ENCODE data around the gene TOMM70. TPM values are rescaled to one million over a fixed set of nuclear protein-coding genes. Genes with fewer than 3 reads are reported as not detected.
A peak's percentile ranks its signal among the peaks of the same experiment; 100 is the strongest.
"Not testable (repeated sequence)": the region's sequence is repeated elsewhere in the genome, so short reads cannot be mapped to it uniquely, and the experiment has no call there.

TOMM70 gene
- total RNA-seq, 1 experiment from 2014 or later: 82.8 TPM

GRCh38 chr3:100336229-100336628 is 64.7 kb downstream of the TOMM70 start:
- DNase-seq (ENCODE audit: low read depth, low spot score): not testable (repeated sequence)

GRCh38 chr3:100335434-100335833 is 65.5 kb downstream of the TOMM70 start:
- in situ Hi-C loops (cut with HindIII; ENCODE audit: low pct_unique_long_range_greater_than_20kb, low sequenced_read_pairs): no loop called here
- DNase-seq (ENCODE audit: low read depth, low spot score): peak; percentile 17

More at GRCh38 chr3:100336229-100336628, 64.7 kb downstream of the TOMM70 start:
- in situ Hi-C loops (cut with HindIII; ENCODE audit: low pct_unique_long_range_greater_than_20kb, low sequenced_read_pairs): not testable (repeated sequence)

- peak; percentile 82 for DNase-seq (ENCODE audit: low read depth, low spot score)
- in situ Hi-C loops (cut with HindIII; ENCODE audit: low pct_unique_long_range_greater_than_20kb, low sequenced_read_pairs): no loop called here
Observed at GRCh38 chr3:100334488-100335351, 66.2 kb downstream of the TOMM70 start, which contains the start of gene NIT2. Gene NIT2 (plus strand): TSS chr3:100334757. CDS start chr3:100334792, 35 bp downstream.

GRCh38 chr3:100333970-100334487 is 66.9 kb downstream of the TOMM70 start:
- in situ Hi-C loops (cut with HindIII; ENCODE audit: low pct_unique_long_range_greater_than_20kb, low sequenced_read_pairs): no loop called here
- no peak for DNase-seq (ENCODE audit: low read depth, low spot score)

GRCh38 chr3:100333051-100333450 is 67.8 kb downstream of the TOMM70 start:
- in situ Hi-C loops (cut with HindIII; ENCODE audit: low pct_unique_long_range_greater_than_20kb, low sequenced_read_pairs): no loop called here
- no peak for DNase-seq (ENCODE audit: low read depth, low spot score)

GRCh38 chr3:100331660-100332059 is 69.2 kb downstream of the TOMM70 start:
- no peak for DNase-seq (ENCODE audit: low read depth, low spot score)
- in situ Hi-C loops (cut with HindIII; ENCODE audit: low pct_unique_long_range_greater_than_20kb, low sequenced_read_pairs): no loop called here

GRCh38 chr3:100330651-100331050 is 70.2 kb downstream of the TOMM70 start:
- no peak for DNase-seq (ENCODE audit: low read depth, low spot score)
- in situ Hi-C loops (cut with HindIII; ENCODE audit: low pct_unique_long_range_greater_than_20kb, low sequenced_read_pairs): no loop called here

GRCh38 chr3:100329800-100330489 is 70.9 kb downstream of the TOMM70 start:
- DNase-seq (ENCODE audit: low read depth, low spot score): no peak
- in situ Hi-C loops (cut with HindIII; ENCODE audit: low pct_unique_long_range_greater_than_20kb, low sequenced_read_pairs): no loop called here

GRCh38 chr3:100327377-100327776 is 73.5 kb downstream of the TOMM70 start:
- in situ Hi-C loops (cut with HindIII; ENCODE audit: low pct_unique_long_range_greater_than_20kb, low sequenced_read_pairs); DNase-seq (ENCODE audit: low read depth, low spot score): not testable (repeated sequence)

- in situ Hi-C loops (cut with HindIII; ENCODE audit: low pct_unique_long_range_greater_than_20kb, low sequenced_read_pairs): no loop called here
- DNase-seq (ENCODE audit: low read depth, low spot score): no peak
Observed at GRCh38 chr3:100325827-100326226, 75.1 kb downstream of the TOMM70 start.

GRCh38 chr3:100324044-100324443 is 76.8 kb downstream of the TOMM70 start:
- in situ Hi-C loops (cut with HindIII; ENCODE audit: low pct_unique_long_range_greater_than_20kb, low sequenced_read_pairs): no loop called here
- no peak for DNase-seq (ENCODE audit: low read depth, low spot score)

GRCh38 chr3:100319951-100320350 is 80.9 kb downstream of the TOMM70 start:
- in situ Hi-C loops (cut with HindIII; ENCODE audit: low pct_unique_long_range_greater_than_20kb, low sequenced_read_pairs): no loop called here
- DNase-seq (ENCODE audit: low read depth, low spot score): peak; percentile 92

- no peak for DNase-seq (ENCODE audit: low read depth, low spot score)
- in situ Hi-C loops (cut with HindIII; ENCODE audit: low pct_unique_long_range_greater_than_20kb, low sequenced_read_pairs): no loop called here
Observed at GRCh38 chr3:100317912-100318311, 83.0 kb downstream of the TOMM70 start.

GRCh38 chr3:100316641-100317069 is 84.2 kb downstream of the TOMM70 start:
- peak; percentile 82 for DNase-seq (ENCODE audit: low read depth, low spot score)
- in situ Hi-C loops (cut with HindIII; ENCODE audit: low pct_unique_long_range_greater_than_20kb, low sequenced_read_pairs): no loop called here

Other genes starting within 250 kb of the TOMM70 start
- 33.0 and 33.1 TPM in 2 replicates for gene TBC1D23, start 140.1 kb downstream of the TOMM70 start, total RNA-seq (2014; rRNA removed; shearing (Covaris generic))
- 109 and 115 TPM in 2 replicates for gene NIT2, start 66.3 kb downstream of the TOMM70 start, total RNA-seq (2014; rRNA removed; shearing (Covaris generic))
- gene LNP1, start 450 bp upstream of the TOMM70 start, total RNA-seq (2014; rRNA removed; shearing (Covaris generic)): 3.1 and 3.2 TPM in 2 replicates
- 21.1 and 21.4 TPM in 2 replicates for gene TMEM45A, start 91.5 kb upstream of the TOMM70 start, total RNA-seq (2014; rRNA removed; shearing (Covaris generic))
- not detected in 2 replicates for gene ADGRG7, start 208.5 kb upstream of the TOMM70 start, total RNA-seq (2014; rRNA removed; shearing (Covaris generic))

Data from SK-MEL-5 (cell line).